SKM-1 treated with dmso at 0.1 percent for 144 hours (cell line): ENCODE results near the gene RAD51B.
"Not testable (repeated sequence)": the region's sequence is repeated elsewhere in the genome, so short reads cannot be mapped to it uniquely, and the experiment has no call there.

ENCODE experiments used
- DNase-seq: peaks from one replicate; lab custom pipeline; 2025; ENCODE audit not compliant: unreplicated experiment; lab: John Stamatoyannopoulos, UW

RAD51B gene

DNA sequence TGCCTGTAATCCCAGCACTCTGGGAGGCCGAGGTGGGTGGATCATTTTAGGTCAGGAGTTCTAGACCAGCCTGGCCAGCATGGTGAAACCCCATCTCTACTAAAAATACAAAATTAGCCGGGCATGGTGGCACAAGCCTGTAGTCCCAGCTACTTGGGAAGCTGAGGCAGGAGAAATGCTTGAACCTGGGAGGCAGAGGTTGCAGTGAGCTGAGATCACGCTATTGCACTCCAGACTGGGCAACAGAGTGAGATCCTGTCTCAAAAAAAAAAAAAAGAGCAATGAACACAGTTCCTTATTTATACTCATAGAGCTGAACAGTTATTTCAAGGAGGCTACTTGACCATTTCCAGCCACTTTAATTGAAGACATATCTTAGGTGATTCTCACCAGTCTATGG, 469.9 kb downstream of the RAD51B start:
- not testable (repeated sequence) for DNase-seq

DNA sequence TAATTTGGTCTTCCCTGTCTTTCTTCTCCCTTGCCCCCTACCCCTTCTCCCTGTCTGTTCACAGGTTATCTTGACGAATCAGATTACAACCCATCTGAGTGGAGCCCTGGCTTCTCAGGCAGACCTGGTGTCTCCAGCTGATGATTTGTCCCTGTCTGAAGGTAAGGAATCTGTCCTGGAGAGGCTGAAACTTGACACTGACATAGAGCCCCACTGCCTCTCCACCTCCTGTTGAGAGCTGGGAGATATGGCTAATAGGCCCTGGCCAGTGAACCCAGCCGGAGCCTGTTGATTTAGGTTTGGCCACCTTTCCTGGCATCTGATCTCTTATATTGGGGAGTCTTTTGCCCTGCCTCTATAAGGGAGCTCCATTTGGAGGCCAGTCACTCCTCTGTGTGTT, 472.2 kb downstream of the RAD51B start:
- no peak for DNase-seq

DNA sequence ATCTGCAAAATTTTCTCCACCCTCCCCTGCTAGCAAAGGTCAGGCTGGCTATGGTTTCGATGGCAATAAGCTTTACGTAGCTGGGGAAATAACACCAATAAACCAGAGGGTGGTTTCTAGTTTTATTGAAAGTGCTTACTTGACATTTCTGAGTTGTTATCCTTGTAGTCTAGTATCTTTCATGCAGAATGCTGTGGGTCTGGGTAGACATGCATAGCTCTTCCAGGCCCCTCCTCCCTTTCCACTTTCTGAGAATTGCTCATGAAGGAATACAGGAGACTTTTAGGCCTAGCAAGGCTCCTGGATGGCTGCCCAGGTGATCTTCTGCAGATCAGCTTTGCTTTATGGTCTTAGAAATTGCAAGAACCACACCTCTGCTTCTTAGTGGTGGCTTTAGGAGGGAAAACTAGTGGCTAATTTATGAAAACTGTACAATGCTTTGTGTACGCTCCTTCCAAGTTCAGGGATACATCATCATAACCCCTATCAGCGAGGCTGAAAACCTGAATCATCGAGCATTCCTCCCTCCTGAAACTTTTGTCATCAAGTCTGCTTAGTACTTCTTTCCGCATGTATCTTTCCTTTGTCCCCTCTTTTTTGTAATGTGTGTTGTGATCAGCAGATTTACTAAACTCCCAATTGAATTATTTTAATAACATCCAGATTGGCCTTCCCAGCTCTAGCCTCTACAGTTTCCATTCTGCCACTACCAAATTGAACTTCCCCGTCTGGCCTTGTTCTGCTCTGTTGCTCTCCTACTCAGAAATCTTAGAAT, 473.0 kb downstream of the RAD51B start:
- no peak for DNase-seq

DNA sequence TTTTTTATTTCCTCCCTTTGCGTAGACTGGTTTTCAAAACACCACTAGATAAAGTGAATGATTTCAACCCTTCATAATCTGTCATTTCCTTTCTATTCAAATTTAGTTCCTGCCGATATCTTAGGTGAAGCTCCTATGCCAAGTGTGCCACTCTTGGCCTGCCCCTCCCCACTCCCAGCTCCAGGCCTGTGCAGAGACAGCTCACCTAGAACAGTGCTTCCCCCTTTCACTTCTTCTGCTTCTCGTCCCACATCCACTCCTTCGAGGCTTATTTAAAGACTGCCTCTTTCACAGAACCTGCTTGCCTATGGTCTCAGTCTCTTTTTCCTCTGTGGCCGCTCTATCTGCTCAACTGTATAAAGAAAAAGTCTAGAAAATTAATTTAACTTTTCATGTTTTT, 473.8 kb downstream of the RAD51B start:
- no peak for DNase-seq

DNA sequence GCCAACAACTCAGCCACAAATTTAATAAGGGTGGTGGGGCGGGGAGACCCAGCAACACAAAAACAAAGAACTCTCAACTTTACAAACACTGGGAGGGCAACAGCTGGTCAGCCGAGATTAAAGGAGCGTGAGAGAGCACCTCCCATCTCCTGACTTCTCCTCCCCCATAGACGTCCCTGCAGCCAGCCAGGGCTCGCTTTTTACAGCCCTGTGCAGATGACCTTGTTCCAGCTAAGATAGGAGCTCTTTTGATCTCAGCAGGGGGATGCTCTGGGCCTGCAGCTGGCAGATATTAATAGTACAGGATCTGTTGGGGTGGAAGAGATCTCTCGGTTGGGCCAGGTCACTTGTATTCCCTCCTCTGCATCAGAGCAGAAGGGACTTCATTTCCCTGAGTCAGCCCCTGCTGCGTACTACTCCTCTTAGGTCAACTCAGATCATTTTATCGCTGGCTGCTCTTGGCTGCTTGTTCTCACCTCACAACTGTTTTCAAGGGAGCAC, 475.8 kb downstream of the RAD51B start:
- no peak for DNase-seq

DNA sequence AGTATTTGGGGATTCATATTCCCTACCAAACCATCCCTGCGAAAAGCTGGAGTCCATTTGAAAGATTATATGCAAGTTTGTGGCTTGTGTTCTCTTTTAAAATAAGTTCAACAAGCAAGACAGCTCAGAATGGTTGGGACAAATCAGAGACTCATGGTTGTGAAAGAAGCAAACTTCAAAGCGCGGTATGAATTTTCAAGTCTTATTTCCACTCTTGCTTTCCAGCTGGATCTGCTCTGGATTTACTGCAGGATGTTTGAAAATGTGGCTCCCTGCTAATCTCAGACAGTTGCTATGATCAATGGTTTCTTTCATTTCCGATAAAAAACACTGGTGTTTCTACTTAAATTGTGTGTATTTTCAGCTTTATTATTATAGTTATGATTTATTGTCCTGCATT, 477.5 kb downstream of the RAD51B start:
- DNase-seq = no peak

DNA sequence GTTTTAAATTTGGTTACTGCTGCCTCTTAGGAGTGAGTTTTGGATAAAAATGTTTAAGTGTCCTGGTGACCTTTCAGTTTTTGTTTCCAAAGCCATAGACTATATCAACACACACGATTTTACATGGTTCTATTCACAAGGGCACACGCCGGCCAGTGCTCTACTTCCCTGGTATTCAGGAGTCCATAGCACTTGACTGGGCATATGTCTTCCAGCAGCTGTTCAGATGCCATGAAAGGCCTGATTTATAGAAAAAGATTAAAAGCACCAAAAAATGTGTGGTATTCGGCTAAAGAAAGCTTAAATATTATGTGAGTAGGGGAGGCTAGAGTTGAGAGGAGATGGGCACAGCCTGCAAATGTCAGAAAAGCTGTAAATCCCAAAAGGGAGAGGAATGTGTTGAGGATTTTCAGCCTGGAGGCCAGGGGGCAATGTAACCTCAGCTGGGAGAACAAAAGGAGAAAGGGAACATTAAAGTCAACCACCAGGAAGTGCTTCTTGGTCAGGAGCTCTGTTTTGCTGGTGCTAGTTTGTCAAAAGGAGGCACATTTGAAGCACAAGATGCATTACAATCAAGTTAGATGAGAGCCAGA, 478.4 kb downstream of the RAD51B start:
- no peak for DNase-seq

DNA sequence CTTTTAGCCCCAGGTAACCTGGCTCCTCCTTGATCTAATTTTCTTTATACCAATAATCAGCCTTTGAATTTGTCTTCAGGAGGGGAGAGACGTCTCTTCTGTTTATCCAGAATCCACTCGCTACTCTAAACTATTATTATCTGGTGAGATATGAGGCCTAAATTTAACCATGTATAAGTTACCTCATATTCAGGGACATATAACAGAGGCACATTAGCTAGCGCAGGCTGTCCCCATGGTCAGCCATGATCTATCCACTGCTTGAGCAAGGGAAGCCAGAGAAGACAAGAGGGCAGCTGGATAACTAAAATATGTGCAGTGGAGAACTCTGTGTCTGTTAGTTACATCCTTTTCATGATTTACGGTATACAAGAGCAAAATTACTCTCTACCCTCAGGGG, 481.0 kb downstream of the RAD51B start:
- DNase-seq = no peak

DNA sequence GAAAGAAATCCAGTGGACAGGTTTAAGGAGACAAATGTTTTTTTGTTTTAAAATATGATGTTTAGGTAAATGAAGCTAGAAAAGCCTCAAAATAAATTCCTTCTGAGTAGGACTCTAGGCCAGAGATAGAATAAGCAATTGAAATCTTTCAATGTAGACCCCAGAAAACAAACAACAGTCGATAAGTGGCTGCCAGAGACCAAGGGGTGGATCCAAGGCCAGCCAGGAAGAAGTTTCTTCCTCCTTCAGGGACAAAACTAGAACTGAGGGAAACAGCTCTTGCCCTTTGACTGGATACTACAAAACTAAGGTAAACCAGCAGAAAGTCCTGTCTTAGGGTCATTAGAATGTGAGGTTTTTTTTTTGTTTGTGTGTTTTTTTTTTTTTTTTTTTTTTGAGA, 481.6 kb downstream of the RAD51B start:
- DNase-seq = no peak

DNA sequence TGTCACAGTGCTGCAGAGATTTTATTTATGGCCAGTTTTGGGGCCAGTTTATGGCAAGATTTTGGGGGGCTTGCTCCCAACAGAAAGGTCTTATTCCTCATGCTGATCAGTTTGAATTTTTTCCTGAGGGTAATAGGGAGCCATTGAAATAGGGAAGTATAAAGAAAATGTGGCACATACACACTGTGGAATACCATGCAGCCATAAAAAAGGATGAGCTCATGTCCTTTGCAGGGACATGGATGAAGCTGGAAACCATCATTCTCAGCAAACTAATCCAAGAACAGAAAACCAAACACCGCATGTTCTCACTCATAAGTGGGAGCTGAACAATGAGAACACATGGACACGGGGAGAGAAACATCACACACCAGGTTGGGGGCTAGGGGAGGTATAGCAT, 483.4 kb downstream of the RAD51B start:
- DNase-seq = not testable (repeated sequence)

DNA sequence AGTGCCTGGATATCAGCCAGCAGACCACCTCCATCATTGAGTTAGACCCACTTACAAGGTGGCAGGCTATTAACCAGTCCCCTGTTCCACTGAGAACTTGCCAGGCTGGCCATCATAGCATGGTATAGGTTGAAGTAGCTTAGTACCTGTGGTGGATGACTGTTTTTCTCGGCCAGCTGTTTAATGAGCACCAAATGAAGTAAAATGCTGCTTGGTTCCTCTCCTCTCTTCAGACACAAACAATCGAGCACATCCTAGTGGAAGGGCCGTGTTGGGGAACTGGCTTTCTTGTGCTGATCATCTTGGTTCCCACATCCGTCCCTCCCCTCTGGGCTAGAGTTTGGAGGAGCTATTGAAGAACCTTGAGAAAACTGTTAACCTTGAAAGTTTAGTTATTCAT, 486.2 kb downstream of the RAD51B start:
- DNase-seq = no peak

DNA sequence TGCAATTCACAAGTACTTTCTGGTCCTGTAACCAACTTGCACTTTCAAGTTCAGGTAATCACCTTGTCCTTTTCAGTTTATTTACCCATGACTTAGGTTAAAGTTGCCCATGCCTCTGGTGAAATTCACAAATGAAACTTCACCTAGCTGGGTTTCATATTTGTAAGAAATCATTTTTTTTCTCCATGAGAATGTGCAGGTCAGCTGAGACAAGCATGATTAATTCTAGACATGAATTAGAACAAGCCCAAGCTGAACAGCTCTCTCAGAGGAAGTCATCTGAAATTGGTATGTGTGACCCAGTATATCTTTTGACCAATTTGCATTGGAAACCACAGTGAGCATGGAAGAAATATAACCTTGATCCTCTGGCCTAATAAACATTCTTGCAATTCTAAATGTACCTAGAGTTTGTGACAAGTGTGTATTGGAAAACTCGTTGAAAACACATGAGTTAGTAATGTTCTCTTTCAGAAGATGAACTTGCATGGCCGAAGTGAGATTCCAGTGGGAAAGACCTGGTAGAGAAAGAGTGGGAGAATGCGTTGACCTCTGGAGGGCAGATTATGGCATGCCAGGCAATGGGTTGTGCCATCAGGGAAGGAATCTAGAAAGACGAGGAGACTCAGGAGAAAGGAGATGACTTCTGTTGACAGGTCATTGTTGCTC, 486.8 kb downstream of the RAD51B start:
- no peak for DNase-seq

DNA sequence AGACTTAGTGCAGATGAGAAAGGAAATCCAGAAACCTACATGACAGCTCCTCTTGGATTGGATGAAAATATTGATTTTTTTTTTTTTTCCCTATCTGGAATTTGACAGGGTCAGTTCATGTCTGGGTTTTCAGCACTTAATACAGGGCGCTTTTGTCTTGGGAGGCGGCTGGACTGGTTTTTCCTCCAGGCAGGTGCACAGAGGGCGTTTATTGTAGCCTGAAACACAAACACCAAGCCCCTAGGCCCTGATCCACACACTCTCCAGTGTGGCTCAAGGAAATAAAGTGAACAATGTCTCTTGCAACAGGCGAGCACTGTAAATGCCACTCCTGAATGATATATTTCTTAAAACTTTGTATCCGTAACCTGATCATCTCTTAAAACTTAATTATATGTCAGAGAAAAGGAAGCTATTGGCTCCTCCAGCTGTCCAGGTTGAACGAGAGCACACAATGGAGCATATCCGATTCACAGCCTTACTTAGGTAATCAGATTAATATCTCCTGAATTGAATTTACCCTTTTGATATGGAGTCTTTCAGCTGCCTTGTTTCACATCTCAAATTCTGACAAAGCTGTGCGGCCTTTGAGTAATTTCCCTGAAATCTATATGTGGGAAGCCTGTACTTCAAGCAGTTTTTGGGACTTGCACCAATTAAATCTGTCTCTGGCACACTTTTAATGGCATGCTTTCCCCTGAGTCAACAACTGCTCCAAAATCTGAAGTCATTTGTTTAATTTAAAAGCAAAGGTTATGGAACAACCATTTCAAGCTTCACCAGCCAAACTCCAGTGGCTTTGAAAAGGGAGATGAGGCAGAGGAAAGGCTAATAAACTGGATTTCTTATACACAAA, 487.6 kb downstream of the RAD51B start:
- no peak for DNase-seq

DNA sequence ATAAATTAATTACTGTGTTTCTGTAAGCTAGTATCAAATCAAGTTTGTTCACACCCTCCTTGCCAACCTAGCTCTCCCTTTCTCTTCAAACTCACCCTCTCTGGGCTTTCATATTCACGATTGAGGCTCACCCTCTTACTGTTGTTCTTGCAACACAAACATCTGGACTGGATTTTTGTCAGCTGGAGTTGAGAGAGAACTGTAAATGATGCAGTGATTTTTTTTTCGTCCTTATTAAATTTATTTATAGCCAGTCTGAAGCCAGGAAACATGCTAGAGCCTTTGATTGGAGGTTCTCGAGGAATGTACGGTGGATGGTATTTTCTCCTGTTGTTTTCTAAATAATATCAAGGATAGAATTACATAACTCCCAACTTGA, 488.2 kb downstream of the RAD51B start:
- no peak for DNase-seq

DNA sequence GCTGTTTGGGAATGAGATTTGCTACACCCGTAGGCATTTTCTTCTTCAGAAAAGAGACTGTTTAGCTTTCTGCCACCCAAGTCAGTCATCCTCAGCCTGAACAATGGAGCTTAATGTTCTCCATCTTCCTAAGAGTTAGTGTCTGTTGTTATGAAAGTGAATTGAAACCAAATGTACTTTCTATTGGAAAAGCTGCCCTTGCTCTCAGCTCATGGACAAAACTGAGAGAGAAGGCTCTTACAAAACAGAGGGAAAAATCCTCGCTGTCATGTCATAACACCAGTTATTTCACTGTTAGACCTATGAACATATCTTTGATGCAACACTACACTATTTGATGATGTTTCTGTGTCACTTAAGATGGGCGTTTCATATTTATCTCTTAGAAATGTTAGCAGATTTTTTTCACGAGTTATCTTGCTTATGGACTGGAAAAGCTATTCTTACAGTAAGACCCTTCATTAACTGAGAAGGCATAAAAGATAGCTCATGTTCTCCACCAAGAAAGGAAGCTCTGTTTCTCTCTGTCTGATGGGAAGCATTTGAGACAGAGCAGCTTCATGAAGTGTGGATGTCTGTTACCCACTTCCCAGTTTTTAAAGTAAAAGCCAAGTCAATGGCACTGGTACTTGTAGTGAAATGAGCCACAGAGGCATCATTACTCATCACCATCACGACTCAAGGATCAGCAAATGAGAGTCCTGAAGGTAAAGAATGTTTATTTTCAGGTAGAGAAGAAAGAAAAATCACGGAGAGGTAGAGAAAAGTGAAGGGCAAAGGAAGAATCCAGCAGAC, 489.3 kb downstream of the RAD51B start:
- no peak for DNase-seq

DNA sequence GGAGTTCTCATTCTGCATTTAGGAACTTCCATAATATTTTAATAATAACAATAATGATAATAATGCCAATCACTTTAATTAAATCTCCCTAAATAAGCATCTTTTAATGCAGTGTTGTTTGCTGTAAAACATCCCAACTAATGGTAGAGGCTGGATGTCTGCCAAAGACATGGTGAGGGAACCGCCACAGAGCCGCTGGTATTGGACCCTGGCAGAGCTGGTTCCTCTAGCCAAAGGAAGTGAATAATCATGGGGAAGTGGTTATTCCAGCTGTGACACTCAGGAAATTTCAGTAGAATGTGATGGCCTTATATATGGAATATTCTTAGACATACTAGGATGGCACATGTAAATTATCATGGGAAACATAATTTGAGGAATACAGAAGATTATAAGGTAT, 490.0 kb downstream of the RAD51B start:
- no peak for DNase-seq

DNA sequence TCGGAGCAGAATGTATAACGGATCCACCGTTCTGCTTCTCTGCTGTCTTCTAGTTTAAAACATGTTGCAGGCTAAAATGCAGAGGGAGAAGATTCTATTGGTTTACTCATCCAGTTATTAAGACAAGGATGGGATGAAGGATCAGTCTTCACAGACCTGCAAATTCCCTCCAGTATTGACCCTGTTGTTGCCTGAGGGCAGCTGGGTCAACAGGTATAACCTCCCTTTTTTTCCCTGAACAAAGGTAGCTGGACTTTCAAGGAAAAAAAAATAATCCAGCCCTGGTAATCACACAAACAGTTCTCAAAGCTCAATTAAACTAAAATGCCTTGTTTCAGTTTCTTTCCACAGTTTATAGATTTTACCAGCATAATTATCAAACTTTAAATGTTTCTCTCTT, 492.7 kb downstream of the RAD51B start:
- no peak for DNase-seq

DNA sequence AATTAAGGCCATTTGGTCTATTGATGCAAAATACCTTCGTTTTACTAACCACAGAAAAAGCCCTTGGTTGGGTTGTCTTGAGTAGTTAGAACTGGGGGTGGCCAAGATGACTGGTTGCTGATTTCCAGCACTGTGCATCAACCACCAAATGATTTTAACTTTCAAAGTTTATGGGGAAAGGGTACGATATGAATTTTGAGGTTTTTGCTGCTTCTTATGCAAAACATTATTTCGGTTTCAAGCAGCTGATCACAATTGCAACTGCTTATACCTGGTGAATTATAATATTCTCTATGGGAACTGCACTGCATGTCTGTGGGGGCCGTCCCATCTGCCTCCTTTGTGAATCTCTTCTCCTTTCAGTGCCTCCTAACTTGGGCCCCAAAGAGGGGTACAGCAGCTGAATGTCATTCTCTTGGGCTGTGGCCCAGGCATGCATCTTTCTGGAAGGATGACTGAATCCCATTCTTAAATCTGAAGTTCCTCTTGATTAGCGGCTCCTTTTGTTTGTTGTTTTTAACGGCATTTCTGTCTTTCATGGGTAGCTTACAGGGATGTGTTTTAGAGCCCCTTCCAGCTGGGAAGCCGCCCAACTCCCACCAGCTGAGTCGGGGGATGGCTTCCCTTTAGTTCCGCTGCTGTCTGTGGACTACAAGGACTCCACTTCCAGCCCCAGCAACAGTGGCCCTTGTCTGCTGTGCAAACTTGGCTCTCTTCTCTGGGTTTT, 493.5 kb downstream of the RAD51B start:
- no peak for DNase-seq

DNA sequence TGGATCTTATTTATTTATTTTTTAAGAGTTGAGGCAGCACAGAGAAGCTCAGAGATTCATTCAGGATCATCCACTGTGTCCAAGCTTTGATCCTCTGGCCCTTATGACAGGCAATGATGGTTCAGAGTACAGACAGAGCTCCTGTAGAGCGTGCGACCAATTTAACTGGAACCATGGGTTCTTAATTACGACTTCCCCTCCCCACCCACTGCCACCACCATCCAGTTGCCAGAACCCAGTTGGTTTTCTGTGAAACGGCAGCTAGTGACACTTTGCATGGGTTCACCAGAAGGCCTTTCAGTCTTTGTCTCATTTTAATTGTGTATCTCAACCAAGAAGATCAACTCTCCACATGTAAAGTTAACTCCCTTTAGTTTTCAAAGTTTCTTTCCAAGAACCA, 495.1 kb downstream of the RAD51B start:
- DNase-seq = no peak

DNA sequence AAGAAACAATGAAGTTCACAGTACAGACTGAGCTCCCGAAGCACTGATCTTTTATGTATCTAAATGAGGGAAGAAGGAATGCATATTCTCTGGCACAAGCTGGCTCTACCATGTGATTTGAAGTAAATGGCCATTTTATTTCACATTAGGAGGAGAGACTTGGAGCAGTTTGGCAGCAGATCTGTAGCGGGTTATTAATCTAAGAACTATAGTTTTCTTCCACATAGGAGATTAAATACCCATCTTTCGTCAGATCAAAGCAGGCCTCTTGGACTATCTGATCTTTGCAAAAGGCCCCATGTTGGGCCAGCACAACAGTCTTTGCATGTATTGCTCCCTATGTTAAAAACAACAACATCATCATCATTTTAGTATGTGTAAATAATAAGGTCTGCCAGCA, 495.5 kb downstream of the RAD51B start:
- no peak for DNase-seq
